NB4 (cell line): ENCODE data around the gene LGALS4.
"Not testable (repeated sequence)": the region's sequence is repeated elsewhere in the genome, so short reads cannot be mapped to it uniquely, and the experiment has no call there.

Experiments used
- DNase-seq: peaks from one replicate; pipeline ENCODE4 v3.0.0; 2010; ENCODE audit warnings: low read depth
- H3K4me3 ChIP-seq: one replicate; pipeline ENCODE4 v1.5.1; 2011; ENCODE audit warnings: mild to moderate bottlenecking, low read depth, low read length, moderate library complexity
- MAX ChIP-seq: IDR thresholded peaks from 2 replicates; pipeline ENCODE4 v1.6.1; 2011; ENCODE audit warnings: low read depth, low read length
- MYC ChIP-seq: IDR thresholded peaks from 2 replicates; pipeline ENCODE4 v1.6.1; 2011; ENCODE audit warnings: low read depth, low read length
- POLR2A ChIP-seq: IDR thresholded peaks from 2 replicates; pipeline ENCODE4 v1.6.1; 2011; ENCODE audit warnings: mild to moderate bottlenecking; ENCODE audit not compliant: insufficient read length; ENCODE audit errors: extremely low read depth
- TF ChIP-seq, protein P1 (sequence below): IDR thresholded peaks from one replicate; pipeline ENCODE4 v1.5.1; 2012; ENCODE audit warnings: low read depth, low read length

Gene LGALS4

GRCh38 chr19:38819231-38819920 is 6.6 kb upstream of the LGALS4 start:
- TF ChIP-seq MAX: no peak
- TF ChIP-seq MYC: no peak
- TF ChIP-seq, protein P1, sequence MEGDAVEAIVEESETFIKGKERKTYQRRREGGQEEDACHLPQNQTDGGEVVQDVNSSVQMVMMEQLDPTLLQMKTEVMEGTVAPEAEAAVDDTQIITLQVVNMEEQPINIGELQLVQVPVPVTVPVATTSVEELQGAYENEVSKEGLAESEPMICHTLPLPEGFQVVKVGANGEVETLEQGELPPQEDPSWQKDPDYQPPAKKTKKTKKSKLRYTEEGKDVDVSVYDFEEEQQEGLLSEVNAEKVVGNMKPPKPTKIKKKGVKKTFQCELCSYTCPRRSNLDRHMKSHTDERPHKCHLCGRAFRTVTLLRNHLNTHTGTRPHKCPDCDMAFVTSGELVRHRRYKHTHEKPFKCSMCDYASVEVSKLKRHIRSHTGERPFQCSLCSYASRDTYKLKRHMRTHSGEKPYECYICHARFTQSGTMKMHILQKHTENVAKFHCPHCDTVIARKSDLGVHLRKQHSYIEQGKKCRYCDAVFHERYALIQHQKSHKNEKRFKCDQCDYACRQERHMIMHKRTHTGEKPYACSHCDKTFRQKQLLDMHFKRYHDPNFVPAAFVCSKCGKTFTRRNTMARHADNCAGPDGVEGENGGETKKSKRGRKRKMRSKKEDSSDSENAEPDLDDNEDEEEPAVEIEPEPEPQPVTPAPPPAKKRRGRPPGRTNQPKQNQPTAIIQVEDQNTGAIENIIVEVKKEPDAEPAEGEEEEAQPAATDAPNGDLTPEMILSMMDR: no peak
- TF ChIP-seq POLR2A: no peak
- no peak for DNase-seq
- H3K4me3 ChIP-seq: no peak overlapping the region

DNA sequence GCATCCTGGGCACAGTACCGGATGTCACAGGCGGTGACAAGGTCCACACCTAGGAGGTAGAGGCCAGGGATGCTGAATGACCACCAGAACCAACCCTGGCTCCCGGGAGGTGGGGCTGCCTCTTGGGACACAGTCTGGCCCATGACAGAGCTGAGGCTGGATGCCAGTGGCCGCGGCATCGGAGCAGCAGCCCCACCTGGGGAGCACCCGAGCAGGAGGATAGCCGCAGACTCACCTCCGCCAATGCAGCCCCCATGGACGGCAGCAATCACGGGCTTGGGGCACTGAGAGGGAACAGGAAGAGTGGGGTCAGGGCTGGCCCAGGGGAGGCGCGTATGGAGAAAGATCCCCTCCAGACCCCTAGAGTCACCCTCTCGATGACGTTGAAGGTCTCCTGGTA is 4.3 kb upstream of the LGALS4 start:
- H3K4me3 ChIP-seq: no peak overlapping the region
- DNase-seq: no peak
- TF ChIP-seq, protein P1: no peak
- TF ChIP-seq MYC (no peak), POLR2A (no peak), MAX (no peak)

DNA sequence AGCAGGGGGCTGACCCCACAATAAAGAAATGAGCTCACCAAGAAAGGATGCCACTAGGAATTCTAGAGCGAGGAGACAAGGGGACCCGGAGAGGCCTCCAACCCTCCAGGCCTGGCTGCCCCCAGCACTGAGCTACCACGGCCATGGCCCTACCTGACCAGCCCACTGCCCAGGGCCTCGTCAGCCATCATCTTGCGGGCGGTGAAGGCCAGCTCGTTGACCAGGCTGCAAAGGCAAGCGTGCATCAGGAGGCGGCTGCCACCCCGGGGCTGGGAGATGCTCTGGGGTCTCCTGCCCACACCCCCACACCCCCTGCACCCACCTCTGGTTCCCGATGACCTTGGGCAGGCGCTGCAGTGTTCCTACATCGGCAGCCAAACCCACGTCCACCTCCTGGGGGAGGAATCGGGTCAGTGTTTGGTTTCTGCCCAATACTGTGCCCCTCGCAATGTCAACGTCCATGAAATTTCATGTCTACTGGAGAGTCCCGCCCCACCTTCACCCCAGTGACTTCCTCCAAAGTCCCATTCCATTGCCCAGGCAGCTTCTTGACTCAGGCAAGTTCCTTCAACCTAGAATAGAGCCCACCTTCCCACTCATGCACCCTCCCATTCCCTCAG is 3.5 kb upstream of the LGALS4 start:
- no peak overlapping the region for H3K4me3 ChIP-seq
- no peak for TF ChIP-seq MAX
- no peak for TF ChIP-seq MYC
- TF ChIP-seq, protein P1: no peak
- no peak for TF ChIP-seq POLR2A
- no peak for DNase-seq

DNA sequence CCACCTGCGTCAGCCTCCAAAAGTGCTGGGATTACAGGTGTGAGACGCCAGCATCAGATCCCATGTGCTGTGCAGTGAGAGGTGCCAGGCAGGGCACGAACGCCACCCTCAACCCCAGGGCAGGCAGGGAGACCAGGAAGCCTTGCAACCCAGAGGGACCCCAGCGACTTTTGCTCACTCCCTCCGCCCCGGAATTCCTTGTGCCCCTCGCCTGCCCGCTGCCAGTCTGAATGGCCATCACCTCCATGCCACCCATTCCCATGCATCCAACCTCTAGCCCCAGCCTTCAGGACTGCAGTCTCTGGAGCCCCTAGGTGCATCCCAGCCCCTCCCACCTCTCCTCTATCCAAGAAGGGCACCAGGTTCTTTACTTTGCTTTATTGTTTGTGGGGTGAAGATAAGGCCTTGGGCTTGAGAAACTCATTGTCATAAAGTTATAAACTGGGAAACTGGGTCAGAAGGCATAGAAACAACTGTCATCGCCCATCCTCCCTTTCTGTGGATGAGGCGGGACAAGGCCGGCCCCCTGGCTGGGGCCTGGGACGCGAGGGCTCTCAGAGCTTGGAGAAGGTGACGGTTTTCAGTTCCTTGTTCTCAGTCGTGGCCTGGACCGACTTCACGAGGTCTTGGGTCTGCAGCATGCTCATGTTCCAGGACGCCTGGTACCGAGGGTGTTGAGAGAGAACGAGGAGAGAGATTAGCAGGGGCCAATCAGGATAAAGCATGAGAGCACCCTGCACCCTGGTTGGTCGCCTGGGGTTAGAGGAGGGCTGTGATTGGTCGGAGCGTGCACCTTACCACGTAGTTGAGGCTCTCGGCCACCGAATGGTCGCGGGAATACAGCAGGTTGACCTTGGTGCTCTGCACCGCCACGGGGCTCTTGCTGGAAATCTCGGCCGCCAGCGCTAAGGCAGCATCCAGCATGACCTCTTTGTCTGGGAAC is 2.6 kb upstream of the LGALS4 start:
- H3K4me3 ChIP-seq: no peak overlapping the region
- no peak for TF ChIP-seq MYC
- no peak for TF ChIP-seq POLR2A
- TF ChIP-seq, protein P1: no peak
- no peak for DNase-seq

GRCh38 chr19:38813932-38814331 is 1.2 kb upstream of the LGALS4 start:
- not testable (repeated sequence) for H3K4me3 ChIP-seq, DNase-seq

DNA sequence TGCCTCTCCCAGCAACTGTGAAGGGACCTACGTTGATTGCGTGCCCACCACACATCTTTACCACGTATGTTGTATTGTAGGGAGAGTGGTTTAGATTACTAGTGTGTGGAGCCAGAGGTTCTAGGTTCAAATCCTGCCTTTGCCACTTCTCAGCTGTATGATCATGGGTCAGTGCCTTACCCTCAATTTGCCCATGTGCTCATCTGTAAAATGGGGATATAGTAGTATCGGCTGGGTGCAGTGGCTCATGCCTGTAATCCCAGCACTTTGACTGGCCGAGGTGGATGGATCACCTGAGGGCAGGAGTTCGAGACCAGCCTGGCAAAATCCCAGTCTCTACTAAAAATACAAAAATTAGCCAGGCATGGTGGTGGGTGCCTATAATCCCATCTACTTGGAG is 578 bp upstream of the LGALS4 start:
- DNase-seq: no peak
- TF ChIP-seq MAX (no peak), POLR2A (no peak), MYC (no peak)
- TF ChIP-seq, protein P1: no peak
- H3K4me3 ChIP-seq: no peak overlapping the region
